Fibroblast of mammary gland (primary cell): Measurements from ENCODE around the gene MIF4GD.
A peak's percentile ranks its signal among the peaks of the same experiment; 100 is the strongest.

Experiments
- DNase-seq: peaks from one replicate; pipeline ENCODE4 v3.0.0-alpha.2; 2010; ENCODE audit warnings: low read depth
- H3K4me3 ChIP-seq: 2 replicates; pipeline ENCODE4 v1.5.1; 2011; ENCODE audit warnings: low read depth, mild to moderate bottlenecking, low read length, moderate library complexity; ENCODE audit not compliant: control insufficient read depth
- CTCF ChIP-seq: conservative IDR thresholded peaks from 2 replicates; pipeline ENCODE4 v1.5.1; 2011; ENCODE audit warnings: low read depth, low read length, inconsistent platforms; ENCODE audit not compliant: control insufficient read depth, insufficient read depth

Gene MIF4GD

DNA sequence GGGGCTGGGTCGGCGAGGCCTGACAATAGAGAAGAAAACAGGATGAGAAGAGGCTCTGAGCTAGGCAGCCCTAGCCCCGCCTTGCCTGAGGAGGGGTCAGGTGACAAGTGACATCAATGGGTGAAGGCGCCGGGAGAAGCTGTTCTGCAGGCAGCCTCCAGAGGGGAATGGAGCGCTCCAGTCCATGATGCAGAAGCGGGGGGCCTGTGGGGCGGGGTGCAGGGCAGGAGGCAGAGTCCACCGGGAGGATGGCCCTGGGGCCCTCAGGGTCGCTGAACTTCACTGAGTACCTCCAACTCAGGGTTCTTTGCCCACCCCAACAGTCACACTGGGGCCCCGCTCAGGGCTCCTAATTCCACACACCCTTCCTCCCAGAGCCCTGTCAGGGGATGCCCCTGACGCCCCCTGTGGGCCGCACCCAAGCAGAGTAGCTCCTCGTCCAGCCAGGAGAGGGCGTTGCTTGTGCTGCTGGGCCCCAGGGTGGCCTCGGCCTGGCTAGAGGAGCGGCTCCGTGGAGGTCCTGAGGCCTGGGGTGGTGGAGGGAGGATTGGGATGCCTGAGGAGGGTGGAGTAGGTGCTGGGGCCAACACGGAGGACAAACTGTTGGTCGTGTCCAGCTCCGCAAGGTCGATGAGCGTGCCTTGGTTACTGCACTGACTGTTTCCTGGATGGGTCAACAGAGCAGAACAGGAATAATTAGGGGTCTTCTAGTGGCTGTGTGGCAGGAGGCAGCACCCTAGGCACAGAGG lies 30.5 kb downstream of the MIF4GD start:
- DNase-seq = peak; percentile 38
- H3K4me3 ChIP-seq = no peak overlapping the region
- peak; percentile 66 for TF ChIP-seq CTCF

DNA sequence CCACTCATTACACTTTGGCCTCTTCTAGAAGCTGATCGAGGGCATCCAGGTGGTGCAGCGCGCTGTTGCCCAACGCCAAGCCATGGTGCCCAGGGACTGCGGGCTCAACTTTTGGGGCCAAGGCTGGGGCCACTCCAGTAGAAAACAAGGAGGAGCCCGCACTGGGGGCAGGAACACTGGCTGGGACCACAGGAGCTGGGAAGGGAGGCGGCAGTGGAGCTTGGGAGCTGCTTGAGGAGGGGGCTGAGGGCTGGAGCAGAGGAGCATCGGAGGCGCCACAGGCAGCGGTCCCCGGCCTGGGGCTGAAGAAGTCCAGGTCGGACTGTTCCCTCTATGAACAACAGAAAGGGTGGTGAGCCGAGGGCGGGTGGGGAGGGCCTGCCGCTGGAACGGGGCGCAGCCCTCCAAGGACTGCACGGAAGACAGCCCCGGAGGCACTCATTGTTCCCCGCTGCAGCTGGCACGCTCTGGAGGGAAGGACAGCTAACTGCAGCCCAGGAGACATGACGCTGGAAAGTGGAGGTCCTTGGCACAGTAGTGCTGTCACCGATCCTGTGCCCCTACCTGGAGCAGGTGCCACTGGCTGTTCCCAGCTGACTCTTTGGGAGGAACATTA lies 31.1 kb downstream of the MIF4GD start:
- DNase-seq = no peak
- H3K4me3 ChIP-seq = no peak overlapping the region
- no peak for TF ChIP-seq CTCF

DNA sequence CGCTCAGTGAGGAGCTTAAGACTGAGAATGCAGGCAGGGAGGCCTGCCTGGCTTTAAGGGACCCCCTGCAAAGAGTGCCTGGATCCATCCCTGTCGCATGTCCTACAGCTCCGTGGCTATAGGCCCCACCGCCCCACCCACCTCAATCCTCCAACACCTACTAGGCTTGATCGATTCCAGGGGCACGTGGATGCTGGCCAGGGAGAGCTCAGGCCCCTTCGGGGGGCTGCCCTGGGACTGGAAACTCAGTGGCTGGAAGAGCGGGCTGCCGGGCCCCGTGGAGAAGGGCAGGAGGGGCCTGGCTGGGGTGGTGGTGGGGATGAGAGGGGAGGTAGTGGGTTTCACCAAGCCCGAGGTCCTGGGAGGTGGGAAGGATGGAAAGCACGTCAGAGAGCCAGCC lies 31.8 kb downstream of the MIF4GD start:
- no peak for TF ChIP-seq CTCF
- DNase-seq = no peak
- H3K4me3 ChIP-seq = no peak overlapping the region

GRCh38 chr17:75238684-75239191 lies 32.3 kb downstream of the MIF4GD start:
- H3K4me3 ChIP-seq = no peak overlapping the region
- peak; percentile 88 for TF ChIP-seq CTCF
- peak; percentile 74 for DNase-seq

GRCh38 chr17:75238020-75238580 lies 32.9 kb downstream of the MIF4GD start:
- no peak for TF ChIP-seq CTCF
- H3K4me3 ChIP-seq = no peak overlapping the region
- no peak for DNase-seq

GRCh38 chr17:75237100-75238014 lies 33.7 kb downstream of the MIF4GD start:
- peak; percentile 11 for DNase-seq
- no peak for TF ChIP-seq CTCF
- H3K4me3 ChIP-seq = no peak overlapping the region
